Mesangial cell (primary cell): ENCODE measurements around the gene LRRC23. TPM values are rescaled to one million over a fixed set of nuclear protein-coding genes. Genes with fewer than 3 reads are reported as not detected.

Experiments used
- total RNA-seq: library from RNA; depleted of rRNA; stranded (reverse); fragments of >200 nt; gene quantifications from 2 replicates; pipeline ENCODE4 v1.2.3, GENCODE V29; 2015

LRRC23 gene, protein sequence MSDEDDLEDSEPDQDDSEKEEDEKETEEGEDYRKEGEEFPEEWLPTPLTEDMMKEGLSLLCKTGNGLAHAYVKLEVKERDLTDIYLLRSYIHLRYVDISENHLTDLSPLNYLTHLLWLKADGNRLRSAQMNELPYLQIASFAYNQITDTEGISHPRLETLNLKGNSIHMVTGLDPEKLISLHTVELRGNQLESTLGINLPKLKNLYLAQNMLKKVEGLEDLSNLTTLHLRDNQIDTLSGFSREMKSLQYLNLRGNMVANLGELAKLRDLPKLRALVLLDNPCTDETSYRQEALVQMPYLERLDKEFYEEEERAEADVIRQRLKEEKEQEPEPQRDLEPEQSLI
- total RNA-seq: 7.5 and 11.8 TPM in 2 replicates

DNA sequence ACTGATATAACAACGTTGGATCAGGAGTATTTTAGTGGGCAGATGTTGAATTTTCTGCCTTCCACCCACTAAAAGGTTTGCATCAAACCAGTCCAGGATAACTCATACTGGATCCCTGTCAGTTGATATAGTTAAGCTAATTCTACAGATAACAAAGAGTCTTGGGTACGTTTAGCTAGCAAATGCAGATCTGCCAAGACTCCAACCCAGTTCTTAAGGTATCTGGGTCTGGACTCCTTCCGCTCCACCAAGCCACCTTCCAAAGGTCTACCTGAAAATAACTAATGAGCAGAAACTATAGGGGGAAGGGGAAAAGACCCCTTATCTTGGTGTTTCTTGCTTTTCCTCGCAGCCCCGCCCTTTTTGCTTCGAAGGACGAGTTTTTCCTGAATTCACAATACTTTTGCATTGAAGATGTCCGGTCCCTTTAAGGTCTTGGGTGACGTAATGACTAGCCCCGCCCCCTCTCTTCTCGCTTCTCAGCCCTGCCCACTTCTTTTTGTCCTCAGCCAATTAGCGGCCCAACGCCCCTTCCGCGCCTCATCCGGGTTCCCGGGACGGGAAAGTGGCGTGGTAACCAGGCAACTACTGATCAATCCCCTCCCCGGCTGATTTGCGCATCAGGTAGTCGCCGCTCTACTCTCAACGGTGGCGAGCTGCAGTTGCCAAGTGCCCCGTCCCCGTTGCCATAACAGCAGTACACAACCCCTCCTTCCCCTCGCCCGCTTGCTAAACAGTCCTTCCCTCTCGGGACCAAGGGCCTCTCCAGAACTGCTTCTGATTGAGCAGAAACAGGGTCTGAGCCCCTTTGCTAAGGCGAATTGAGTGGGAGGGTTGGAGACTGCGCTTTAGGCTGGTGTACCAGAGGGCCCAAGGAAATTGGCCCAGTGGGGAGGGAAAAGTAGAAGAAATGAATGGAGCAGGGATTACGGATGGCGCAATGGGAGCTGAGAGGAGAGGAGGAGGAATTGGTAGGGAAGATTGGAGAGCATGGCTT, at the start of gene LRRC23:
Gene LRRC23 (plus strand): TSS at position 543 of the 997 bp plus-strand sequence. CDS start 812 bp downstream, outside the sequence.

DNA sequence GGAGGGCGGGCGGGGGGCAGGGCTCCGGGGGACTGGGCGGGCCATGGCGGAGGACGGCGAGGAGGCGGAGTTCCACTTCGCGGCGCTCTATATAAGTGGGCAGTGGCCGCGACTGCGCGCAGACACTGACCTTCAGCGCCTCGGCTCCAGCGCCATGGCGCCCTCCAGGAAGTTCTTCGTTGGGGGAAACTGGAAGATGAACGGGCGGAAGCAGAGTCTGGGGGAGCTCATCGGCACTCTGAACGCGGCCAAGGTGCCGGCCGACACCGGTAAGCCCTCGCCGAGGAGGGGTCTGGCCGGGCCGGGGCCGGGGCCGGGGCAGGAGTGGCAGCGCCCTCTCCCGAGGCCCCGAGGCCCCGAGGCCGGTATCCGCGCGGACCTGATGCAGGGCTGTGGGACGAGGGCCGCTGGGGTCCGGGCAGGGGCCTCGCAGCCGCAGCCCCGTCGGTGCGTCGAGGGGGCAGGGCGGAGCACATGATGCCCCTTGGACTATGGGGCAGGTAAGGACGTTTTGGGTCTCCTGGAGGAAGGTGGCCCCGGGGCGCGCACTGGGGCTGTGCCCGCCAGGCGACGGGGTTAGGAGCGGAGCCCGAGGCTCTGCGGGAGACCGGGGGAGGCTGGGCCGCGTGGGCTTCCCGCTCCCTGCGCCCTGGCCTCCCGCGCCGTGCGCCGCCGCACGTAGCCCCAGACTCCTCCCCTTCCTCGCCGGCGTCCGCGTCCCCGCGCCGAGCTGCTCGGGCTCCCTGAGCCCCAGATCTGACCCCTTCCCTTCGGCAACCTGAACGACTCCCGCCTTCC, 37.0 kb upstream of the LRRC23 start, which contains the start of gene TPI1:
Gene TPI1 (plus strand): TSS at position 119 of the 798 bp plus-strand sequence. CDS start 36 bp downstream, at position 155.

DNA sequence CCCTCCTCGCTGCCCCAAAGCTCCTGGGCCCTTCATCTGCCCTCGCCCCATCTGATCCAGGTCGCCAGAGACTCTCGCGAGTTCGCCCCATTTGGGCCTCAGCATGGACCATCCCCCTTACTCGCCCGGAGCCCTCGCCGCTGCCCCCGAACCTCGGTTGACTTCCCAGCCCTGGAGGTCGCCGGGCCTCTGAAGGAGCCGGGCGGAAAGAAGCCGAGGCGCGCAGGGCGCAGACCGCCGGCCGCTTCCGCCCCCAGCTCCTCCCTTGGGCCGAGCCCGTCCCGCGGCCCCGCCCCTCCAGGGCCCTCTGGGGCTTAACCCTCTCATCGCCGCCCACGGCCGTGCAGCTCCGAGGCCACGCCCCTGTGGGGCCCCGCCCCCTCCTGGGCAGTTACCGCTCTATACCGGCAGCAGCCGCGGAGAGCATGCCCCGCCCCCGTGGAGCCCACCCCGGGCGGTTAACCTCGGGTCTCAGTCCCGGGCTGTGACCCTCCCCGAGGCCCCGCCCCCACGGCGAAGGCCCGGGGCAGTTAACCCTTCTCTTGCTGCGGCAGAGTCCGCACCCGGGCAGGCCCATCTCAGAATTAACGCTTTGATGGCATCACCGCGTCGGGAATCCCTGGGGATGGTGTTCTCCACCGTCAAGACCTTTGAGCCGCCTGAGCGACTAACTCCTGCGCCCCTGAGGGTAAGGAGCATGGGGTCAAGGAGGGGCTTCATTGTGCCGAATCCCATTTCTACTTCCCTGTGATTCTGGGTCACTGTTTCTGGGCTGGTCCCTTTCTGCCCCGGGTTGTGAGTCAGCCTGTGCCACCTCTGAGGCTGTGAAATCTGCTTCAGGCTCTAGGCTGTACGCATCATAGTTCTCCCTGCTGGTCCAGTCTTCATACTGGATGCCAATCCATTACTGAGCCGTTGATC, 31.3 kb upstream of the LRRC23 start, which contains the start of gene SPSB2:
Gene SPSB2 (minus strand): TSS at position 210 of the 921 bp plus-strand sequence. CDS start 402 bp downstream, outside the sequence.

DNA sequence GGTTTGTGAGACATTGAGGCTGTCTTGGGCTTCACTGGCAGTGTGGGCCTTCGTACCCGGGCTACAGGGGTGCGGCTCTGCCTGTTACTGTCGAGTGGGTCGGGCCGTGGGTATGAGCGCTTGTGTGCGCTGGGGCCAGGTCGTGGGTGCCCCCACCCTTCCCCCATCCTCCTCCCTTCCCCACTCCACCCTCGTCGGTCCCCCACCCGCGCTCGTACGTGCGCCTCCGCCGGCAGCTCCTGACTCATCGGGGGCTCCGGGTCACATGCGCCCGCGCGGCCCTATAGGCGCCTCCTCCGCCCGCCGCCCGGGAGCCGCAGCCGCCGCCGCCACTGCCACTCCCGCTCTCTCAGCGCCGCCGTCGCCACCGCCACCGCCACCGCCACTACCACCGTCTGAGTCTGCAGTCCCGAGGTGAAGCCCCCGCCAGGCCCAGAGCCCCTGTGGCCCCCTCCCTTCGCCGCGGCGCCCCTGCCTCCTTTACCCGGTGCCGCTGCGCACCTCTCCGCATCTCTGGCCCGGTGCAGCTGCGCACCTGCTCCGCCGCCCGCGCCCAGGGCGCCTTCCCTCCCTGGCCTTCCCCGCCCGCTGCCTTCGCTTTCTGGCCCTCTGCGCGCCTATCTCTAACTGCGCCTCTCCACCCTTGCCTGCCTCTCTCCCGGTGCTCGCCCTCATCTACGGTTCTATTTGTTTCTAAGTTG, 9.8 kb downstream of the LRRC23 start, which contains the start of gene ENO2:
Gene ENO2 (plus strand): TSS at position 335 of the 701 bp plus-strand sequence. CDS start 1,253 bp downstream, outside the sequence.

DNA sequence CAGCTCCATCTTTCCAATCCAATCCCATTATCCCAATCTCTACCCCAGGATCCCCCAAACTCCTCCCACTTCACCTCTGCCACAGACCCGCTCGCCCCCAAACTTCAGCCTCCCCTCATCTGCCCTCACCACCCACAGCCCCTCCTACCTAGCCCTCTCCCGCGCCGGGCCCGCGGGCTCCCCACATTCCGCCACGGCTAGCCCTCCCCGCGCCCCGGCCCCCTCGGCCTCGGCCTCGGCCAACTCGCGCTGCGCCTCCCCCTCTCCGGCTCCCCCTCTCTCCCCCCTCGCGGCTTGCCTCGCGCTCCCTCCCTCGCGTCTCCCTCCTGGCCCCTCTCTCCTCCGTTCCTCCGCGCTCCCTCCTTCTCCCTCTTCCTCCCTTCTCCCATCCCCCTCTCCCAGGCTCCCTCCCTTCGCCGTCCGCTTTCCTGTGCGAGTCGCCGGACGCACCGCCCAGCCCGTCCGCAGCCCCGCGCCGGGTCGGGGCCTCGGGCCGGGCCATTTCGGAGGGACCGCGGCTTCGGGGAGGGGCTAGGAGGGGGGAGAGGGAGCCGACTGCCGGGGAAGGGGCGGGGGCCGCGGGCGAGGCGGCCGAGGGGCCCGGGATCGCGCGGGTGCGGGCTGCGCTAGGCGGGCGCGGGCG, 22.9 kb downstream of the LRRC23 start, which contains the start of gene ATN1:
Gene ATN1 (plus strand): TSS at position 581 of the 643 bp plus-strand sequence. CDS start 6,043 bp downstream, outside the sequence.

DNA sequence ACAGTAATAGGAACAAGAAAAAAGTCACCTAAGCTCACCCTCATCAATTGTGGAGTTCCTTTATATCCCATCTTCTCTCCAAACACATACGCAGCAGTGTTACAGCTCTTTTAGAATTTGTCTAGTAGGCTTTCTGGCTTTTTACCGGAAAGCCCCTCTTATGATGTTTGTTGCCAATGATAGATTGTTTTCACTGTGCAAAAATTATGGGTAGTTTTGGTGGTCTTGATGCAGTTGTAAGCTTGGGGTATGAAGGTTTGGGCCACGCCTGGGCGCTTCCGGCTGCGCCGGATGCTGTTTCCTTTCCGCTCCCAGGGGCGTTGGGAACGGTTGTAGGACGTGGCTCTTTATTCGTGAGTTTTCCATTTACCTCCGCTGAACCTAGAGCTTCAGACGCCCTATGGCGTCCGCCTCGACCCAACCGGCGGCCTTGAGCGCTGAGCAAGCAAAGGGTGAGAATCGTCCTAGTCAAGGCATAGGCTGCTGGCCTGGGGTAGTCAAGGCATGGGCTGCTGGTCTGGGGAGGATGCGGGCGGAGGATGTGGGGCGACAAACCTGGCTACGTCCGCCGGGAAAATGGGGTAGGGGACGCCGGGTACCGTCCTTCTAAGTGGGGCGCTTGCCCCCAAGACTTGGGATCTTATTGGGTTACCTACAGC, 39.2 kb downstream of the LRRC23 start, which contains the start of the genes C12orf57 and RNU7-1:
Gene C12orf57 (plus strand): TSS at position 301 of the 659 bp plus-strand sequence. CDS start 100 bp downstream, at position 401.
Gene RNU7-1 (plus strand): TSS at position 95 of the 659 bp plus-strand sequence.

DNA sequence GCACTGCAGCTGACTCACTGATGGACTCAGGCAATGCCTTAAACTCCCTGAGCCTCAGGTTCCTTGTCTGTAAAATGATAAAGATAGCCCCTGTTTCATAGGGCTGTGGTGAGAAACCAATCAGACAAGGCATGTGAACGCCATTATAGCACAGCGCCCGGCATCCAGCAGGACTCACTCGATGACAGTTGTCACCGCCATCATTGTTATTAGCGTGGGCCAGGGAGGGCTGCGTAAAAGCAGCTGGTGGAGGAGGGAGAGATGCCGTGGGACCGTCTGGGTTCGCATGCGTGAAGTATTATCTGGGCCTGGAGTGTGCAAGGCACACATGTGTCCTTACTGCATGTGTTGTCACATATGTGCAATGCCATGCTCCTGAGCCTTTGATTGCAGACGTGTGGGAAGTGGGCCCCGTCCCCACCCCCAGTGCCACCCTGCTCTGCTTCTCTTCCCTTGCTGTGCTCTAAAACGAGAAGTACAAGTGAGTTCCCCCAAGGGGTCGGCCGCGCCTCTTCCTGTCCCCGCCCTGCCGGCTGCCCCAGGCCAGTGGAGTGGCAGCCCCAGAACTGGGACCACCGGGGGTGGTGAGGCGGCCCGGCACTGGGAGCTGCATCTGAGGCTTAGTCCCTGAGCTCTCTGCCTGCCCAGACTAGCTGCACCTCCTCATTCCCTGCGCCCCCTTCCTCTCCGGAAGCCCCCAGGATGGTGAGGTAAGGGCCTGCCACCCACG, 46.4 kb downstream of the LRRC23 start, which contains the start of gene PTPN6:
Gene PTPN6 (plus strand): TSS at position 546 of the 730 bp plus-strand sequence. CDS start 157 bp downstream, at position 703.

Other genes starting within 250 kb of the LRRC23 start
- 14.5 and 50.5 TPM in 2 replicates for gene ING4, start 241.7 kb upstream of the LRRC23 start, total RNA-seq
- gene ZNF384, start 215.4 kb upstream of the LRRC23 start, total RNA-seq: 28.8 and 35.1 TPM in 2 replicates
- 0.16 and 2.9 TPM in 2 replicates for gene PIANP, start 204.0 kb upstream of the LRRC23 start, total RNA-seq
- 68.1 and 78.1 TPM in 2 replicates for gene COPS7A, start 180.8 kb upstream of the LRRC23 start, total RNA-seq
- 231 and 260 TPM in 2 replicates for gene MLF2, start 151.7 kb upstream of the LRRC23 start, total RNA-seq
- gene PTMS, start 138.5 kb upstream of the LRRC23 start, total RNA-seq: 115 and 146 TPM in 2 replicates
- under 0.01 and 0.13 TPM in 2 replicates for gene LAG3, start 132.3 kb upstream of the LRRC23 start, total RNA-seq
- gene CD4, start 115.3 kb upstream of the LRRC23 start, total RNA-seq: 0.33 and 1.3 TPM in 2 replicates
- 0.33 and 3.7 TPM in 2 replicates for gene GPR162, start 83.0 kb upstream of the LRRC23 start, total RNA-seq
- gene P3H3, start 76.4 kb upstream of the LRRC23 start, total RNA-seq: 46.9 and 49.6 TPM in 2 replicates
- 0.51 and 1.5 TPM in 2 replicates for gene GNB3, start 63.9 kb upstream of the LRRC23 start, total RNA-seq
- gene CDCA3, start 53.5 kb upstream of the LRRC23 start, total RNA-seq: 7.2 and 171 TPM in 2 replicates
- gene USP5, start 52.7 kb upstream of the LRRC23 start, total RNA-seq: 62.2 and 84.6 TPM in 2 replicates
- 569 and 954 TPM in 2 replicates for gene TPI1, start 37.3 kb upstream of the LRRC23 start, total RNA-seq
- 13.9 and 18.4 TPM in 2 replicates for gene SPSB2, start 31.5 kb upstream of the LRRC23 start, total RNA-seq
- 16.0 and 17.5 TPM in 2 replicates for gene ENO2, start 9.8 kb downstream of the LRRC23 start, total RNA-seq
- 34.4 and 55.0 TPM in 2 replicates for gene ATN1, start 23.1 kb downstream of the LRRC23 start, total RNA-seq
- gene RNU7-1, start 39.0 kb downstream of the LRRC23 start, total RNA-seq: not detected in 2 replicates
- 147 and 190 TPM in 2 replicates for gene C12orf57, start 39.2 kb downstream of the LRRC23 start, total RNA-seq
- 9.6 and 21.9 TPM in 2 replicates for gene PTPN6, start 46.5 kb downstream of the LRRC23 start, total RNA-seq
- gene PHB2, start 65.8 kb downstream of the LRRC23 start, total RNA-seq: 391 and 420 TPM in 2 replicates
- 26.1 and 66.8 TPM in 2 replicates for gene EMG1, start 66.1 kb downstream of the LRRC23 start, total RNA-seq
- gene LPCAT3, start 113.7 kb downstream of the LRRC23 start, total RNA-seq: 32.1 and 47.4 TPM in 2 replicates
- gene C1S, start 155.9 kb downstream of the LRRC23 start, total RNA-seq: 0.49 and 6.1 TPM in 2 replicates
- gene C1R, start 187.6 kb downstream of the LRRC23 start, total RNA-seq: 6.5 and 53.5 TPM in 2 replicates
- 9.9 and 49.9 TPM in 2 replicates for gene C1RL, start 204.4 kb downstream of the LRRC23 start, total RNA-seq
- gene RBP5, start 224.1 kb downstream of the LRRC23 start, total RNA-seq: not detected in 2 replicates
- gene CLSTN3, start 225.5 kb downstream of the LRRC23 start, total RNA-seq: 22.0 and 71.5 TPM in 2 replicates